MG63 (cell line): ENCODE results near the gene TYRO3. TPM values are rescaled to one million over a fixed set of nuclear protein-coding genes. Genes with fewer than 3 reads are reported as not detected.

Experiments
- DNase-seq: peaks from one replicate; pipeline ENCODE4 v3.0.0-alpha.2; 2020
- H3K27me3 ChIP-seq: fragments of 250-450 bp; sonication (Bioruptor Pico); 2 replicates; pipeline ENCODE4 v1.5.1; 2020; ENCODE audit warnings: mild to moderate bottlenecking, moderate library complexity
- H3K36me3 ChIP-seq: fragments of 250-450 bp; sonication (Bioruptor Pico); 2 replicates; pipeline ENCODE4 v1.5.1; 2020; ENCODE audit warnings: mild to moderate bottlenecking, moderate library complexity
- H3K4me3 ChIP-seq: fragments of 250-450 bp; sonication (Bioruptor Pico); 2 replicates; pipeline ENCODE4 v1.5.1; 2020; ENCODE audit warnings: mild to moderate bottlenecking, moderate library complexity
- H3K9me3 ChIP-seq: fragments of 250-450 bp; sonication (Bioruptor Pico); 2 replicates; pipeline ENCODE4 v1.5.1; 2020; ENCODE audit warnings: mild to moderate bottlenecking, moderate library complexity
- total RNA-seq: library from RNA; depleted of rRNA; stranded (reverse); fragments of >200 nt; shearing (Covaris generic); gene quantifications from 2 replicates; pipeline ENCODE4 v1.2.3, GENCODE V29; 2014; ENCODE audit warnings: low replicate concordance; rRNA removed

TYRO3 gene
- total RNA-seq, result 3.4 and 12.2 TPM in 2 replicates

DNA sequence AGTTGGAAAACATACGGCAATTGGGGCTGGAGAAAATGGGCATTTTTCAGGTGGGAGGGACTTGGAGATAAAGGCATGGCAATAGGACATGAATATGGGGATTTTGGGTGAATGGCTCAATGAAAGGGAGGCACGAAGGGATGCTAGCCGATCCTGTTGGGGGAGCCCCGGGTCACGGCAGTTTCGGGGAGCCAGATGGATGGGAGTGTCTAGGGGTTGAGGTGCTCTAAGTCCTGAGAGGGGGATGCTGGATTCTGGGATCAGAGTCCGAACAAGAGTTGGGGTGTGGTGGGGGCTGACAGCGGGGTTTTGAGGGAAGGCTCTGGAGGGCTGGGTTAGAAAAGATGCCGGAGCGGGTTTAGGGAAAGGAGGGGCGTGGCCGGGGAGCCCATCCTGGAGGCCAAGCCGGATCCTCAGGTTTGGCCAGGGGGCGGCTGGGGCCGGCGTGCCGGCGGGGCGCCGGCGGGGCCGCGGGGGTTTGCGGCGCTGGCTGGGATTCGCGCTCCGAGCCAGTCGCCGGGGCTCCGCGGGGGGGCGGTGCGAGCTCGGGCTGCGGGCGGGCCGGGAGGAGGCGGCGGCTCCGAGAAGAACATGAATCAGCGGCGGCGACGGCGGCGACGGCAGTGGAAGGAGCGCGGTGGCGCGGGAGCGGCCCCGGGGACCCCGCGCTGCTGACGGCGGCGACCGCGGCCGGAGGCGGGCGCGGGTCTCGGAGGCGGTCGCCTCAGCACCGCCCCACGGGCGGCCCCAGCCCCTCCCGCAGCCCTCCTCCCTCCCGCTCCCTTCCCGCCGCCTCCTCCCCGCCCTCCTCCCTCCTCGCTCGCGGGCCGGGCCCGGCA lies at the start of gene TYRO3:
Gene TYRO3 (plus strand): TSS at position 813 of the 839 bp plus-strand sequence. CDS start 46 bp downstream, outside the sequence.
- peak; percentile 68 for DNase-seq
- H3K4me3 ChIP-seq, result peak within 1 kb of the TSS; percentile 53
- no peaks in the 10 kb centered on the region for H3K9me3 ChIP-seq
- H3K36me3 ChIP-seq, result no peaks in the 10 kb centered on the region
- H3K27me3 ChIP-seq, result no peaks in the 10 kb centered on the region

DNA sequence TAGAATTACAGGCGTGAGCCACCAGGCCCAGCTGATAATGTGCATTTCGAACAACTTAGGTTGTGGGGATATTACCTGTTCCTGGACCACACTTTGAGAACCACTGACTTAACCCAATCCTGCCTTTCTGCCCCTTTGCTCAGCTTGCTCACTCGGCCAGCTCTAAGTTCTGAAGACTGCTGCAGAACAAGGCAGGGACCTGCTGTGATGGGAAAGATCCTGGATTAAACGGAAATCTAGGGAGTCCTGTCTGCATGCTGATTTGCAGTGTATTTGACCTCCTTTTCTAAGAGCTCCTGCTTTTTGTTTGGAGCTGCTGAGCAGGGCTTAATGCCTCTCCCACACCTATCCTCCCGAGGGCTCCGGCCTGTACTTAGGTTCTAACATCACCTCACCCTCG lies 48.3 kb upstream of the TYRO3 start:
- no peaks in the 10 kb centered on the region for H3K36me3 ChIP-seq
- no peak overlapping the region for H3K4me3 ChIP-seq
- H3K9me3 ChIP-seq, result no peaks in the 10 kb centered on the region
- DNase-seq, result no peak
- H3K27me3 ChIP-seq, result no peaks in the 10 kb centered on the region

DNA sequence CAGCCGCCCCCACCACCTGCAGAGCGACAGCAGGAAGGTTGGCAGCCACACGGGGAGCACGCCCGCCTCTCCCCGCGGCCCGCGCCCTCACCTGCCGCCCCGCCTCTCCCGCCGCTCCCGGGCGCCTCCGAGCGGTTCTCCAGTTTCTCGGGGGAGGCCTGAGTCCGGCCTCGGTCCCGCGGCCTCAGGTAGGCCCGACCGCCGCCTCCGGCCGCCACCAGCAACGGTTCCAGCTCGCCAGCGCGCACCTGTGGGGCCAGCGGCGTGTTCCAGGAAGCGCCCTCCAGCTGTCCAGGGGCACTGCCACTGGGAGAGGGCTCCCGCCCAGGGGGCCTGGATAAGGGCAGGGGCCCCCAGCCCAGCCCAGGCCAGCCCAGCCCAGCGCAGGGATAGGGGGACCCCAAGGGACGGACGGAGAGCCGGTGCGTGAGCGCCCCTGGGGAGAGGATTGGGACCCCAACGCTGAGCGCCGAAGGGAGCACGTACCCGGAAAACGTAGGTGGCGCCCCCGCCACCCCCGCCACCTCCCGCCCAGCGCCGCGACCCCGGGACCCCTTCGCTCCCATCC lies 47.6 kb upstream of the TYRO3 start:
- H3K9me3 ChIP-seq, result no peaks in the 10 kb centered on the region
- H3K36me3 ChIP-seq, result no peaks in the 10 kb centered on the region
- no peak overlapping the region for H3K4me3 ChIP-seq
- no peak for DNase-seq
- H3K27me3 ChIP-seq, result no peaks in the 10 kb centered on the region

DNA sequence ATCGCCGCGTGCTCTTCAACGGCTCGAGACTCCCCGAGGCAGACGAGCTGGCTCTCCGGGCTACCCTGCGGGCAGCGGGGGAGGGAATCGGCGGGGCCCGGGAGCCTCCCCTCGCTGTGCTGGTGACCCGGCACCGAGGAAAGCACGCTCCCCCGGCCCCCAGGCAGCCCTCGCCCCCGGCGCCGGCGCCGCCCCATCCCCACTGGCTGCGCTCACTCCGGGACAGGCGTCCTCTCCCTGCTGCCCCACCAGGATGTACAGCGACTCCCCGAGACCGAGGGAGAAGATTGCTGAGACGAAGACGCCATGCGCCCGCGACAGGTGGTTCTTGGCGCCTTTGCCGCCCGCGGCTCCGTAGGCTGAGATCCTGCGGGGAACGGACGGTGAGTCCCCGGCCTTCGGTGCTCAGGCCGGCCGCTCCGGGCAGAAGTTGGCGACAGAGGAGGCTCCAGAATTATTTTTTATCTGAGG lies 47.1 kb upstream of the TYRO3 start:
- Histone ChIP-seq H3K27me3 (no peaks in the 10 kb centered on the region), H3K9me3 (no peaks in the 10 kb centered on the region), H3K36me3 (no peaks in the 10 kb centered on the region), H3K4me3 (no peak overlapping the region)
- DNase-seq, result no peak

- Histone ChIP-seq H3K9me3 (no peaks in the 10 kb centered on the region), H3K4me3 (no peak overlapping the region), H3K36me3 (no peaks in the 10 kb centered on the region), H3K27me3 (no peaks in the 10 kb centered on the region)
- no peak for DNase-seq
Observed at GRCh38 chr15:41512512-41512939, 46.5 kb upstream of the TYRO3 start.

GRCh38 chr15:41512940-41513505 lies 46.0 kb upstream of the TYRO3 start:
- Histone ChIP-seq H3K9me3 (no peaks in the 10 kb centered on the region), H3K36me3 (peaks cover 2% of the 10 kb centered on the region; the same call in 1 of the 2 replicates)
- DNase-seq, result no peak

DNA sequence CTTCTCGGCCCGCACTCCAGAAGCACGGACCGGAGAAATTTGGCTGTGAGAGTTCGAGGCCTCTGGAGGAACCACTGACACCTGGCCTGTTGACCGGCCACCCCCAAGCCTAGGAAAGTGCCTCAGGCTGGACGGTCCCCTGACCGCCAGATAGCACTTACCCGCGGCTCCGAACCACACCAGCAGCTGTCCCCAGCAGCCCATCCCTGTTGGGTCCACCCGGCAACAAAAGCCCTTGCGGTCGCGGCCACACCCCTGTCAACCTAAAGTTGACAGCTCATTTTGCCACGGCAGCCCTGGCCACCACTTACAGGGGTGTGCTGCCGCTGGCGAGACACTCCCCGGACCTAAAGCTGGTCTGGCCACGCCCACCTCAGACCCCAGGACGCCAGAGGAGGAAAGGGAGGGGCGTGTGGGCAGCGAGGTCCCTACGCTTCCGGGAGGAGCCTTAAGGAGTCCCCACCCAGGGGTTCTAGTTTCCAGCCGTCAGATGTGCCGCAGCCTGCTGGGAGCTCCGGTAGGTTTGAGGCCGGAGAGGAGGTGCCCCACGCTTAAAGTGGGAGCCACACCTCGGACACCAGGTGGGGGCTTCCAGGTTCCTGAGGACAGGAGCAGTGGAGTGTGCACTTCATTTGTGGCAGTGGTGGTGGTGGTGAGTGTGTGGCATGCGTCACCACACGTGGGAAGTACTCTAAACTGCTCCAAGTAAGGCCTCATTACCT lies 45.3 kb upstream of the TYRO3 start, which contains the start of gene LTK:
Gene LTK (minus strand): TSS at position 322 of the 722 bp plus-strand sequence. CDS start 118 bp downstream, at position 204.
- DNase-seq, result no peak

More at GRCh38 chr15:41512940-41513505, 46.0 kb upstream of the TYRO3 start:
- no peaks in the 10 kb centered on the region for H3K27me3 ChIP-seq
- H3K4me3 ChIP-seq, result no peak overlapping the region

DNA sequence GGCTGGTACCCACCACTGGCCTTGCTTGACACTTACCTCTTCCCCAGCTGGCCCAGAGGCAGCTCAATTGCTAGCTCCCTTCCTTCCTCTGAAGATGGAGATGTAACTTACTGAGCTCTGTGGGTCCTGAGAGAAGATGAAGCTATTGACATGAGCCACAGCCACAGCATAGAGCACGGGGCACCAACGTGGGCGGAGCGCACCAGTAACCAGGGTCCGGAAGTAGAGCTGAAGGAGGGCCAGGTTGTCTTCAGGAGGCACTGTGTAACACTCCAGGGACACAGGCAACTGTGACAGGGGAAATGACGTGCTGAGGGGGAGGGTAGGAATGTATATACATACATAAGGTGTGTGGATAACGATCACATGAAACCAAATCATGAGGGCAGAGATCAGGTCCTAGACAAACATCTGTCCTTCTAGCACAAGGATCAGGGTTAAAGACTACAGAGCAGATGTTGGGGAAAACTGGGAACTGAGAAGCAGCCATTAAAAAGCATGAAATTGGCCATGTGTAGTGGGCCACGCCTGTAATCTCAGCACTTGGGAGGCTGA lies 41.0 kb upstream of the TYRO3 start:
- DNase-seq, result no peak
- Histone ChIP-seq H3K36me3 (peaks cover 2% of the 10 kb centered on the region; the same call in 1 of the 2 replicates), H3K4me3 (no peak overlapping the region), H3K27me3 (no peaks in the 10 kb centered on the region), H3K9me3 (no peaks in the 10 kb centered on the region)

More for the DNA sequence above, 45.3 kb upstream of the TYRO3 start, which contains the start of gene LTK:
- H3K27me3 ChIP-seq, result no peaks in the 10 kb centered on the region
- H3K4me3 ChIP-seq, result no peak within 1 kb of the TSS
- peaks cover 2% of the 10 kb centered on the region; the same call in 1 of the 2 replicates for H3K36me3 ChIP-seq
- H3K9me3 ChIP-seq, result no peaks in the 10 kb centered on the region

DNA sequence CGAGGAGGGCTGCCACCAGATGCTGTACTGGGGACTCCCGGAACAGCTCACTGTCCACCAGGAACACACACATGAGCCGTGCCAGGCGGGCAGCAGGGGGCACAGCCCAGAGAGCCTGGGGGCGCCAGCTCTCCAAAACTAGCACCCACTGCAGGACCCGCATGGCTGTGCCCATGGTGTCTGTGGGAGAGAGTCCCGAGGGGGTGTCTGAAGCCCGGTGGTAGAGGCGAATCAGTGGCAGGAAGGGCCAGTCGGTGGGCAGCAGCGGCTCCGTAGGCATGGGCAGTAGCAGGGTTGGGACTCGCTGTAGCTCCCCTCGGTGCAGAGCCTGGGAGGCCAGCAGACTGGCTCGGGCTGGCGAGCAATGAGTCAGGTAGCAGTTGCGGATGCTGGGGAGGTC lies 38.4 kb upstream of the TYRO3 start:
- Histone ChIP-seq H3K36me3 (peaks cover 2% of the 10 kb centered on the region; the same call in 1 of the 2 replicates), H3K9me3 (no peaks in the 10 kb centered on the region), H3K27me3 (no peaks in the 10 kb centered on the region), H3K4me3 (no peak overlapping the region)
- DNase-seq, result no peak

GRCh38 chr15:41521614-41522013 lies 37.4 kb upstream of the TYRO3 start:
- DNase-seq, result no peak
- Histone ChIP-seq H3K9me3 (no peaks in the 10 kb centered on the region), H3K4me3 (no peak overlapping the region), H3K36me3 (peaks cover 8% of the 10 kb centered on the region), H3K27me3 (no peaks in the 10 kb centered on the region)

DNA sequence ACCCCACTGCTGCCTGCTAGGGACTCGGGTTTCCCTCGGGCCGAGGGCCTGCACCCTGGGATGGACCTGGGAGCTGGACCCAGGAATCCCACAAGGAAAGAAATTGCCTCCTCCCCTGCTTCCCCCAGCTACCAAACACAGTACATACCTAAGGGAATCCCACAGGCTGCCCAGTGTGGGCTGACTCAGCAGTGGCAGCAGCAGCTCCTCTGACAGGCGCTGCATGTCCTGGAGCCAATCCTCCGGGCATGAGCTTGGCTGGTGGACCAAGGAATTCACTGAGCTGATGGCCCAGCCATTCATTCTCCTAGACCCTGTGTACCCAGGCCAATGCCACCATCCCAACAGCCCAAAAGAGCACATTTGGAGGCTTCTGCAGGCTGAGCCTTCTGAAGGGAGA lies 35.9 kb upstream of the TYRO3 start:
- DNase-seq, result peak; percentile 17
- Histone ChIP-seq H3K36me3 (peaks cover 15% of the 10 kb centered on the region), H3K27me3 (no peaks in the 10 kb centered on the region), H3K9me3 (no peaks in the 10 kb centered on the region), H3K4me3 (no peak overlapping the region)

GRCh38 chr15:41530363-41530956 lies 28.6 kb upstream of the TYRO3 start:
- DNase-seq, result no peak
- H3K9me3 ChIP-seq, result no peaks in the 10 kb centered on the region
- no peaks in the 10 kb centered on the region for H3K27me3 ChIP-seq
- H3K36me3 ChIP-seq, result peaks cover 40% of the 10 kb centered on the region
- H3K4me3 ChIP-seq, result no peak overlapping the region

DNA sequence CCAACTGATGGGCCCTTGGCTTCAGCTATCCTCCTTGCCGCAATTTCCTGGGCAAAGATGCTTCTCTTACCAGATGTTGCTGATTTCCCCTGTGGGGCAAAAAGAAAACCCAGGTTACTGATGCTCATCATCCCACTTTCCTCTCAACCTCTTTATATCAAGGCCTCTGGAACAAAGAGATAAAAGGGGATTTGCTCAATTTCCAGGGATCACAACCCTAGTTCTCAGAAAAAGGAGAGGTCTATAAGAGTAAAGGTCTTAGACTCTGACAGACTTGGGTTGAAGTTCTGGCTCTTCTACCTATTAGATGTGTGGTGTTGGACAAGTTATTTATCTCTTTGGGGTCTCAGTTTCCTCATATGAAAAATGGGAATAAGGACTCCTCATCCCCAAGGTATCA lies 23.5 kb upstream of the TYRO3 start:
- peaks cover 31% of the 10 kb centered on the region for H3K36me3 ChIP-seq
- no peaks in the 10 kb centered on the region for H3K27me3 ChIP-seq
- no peak overlapping the region for H3K4me3 ChIP-seq
- no peaks in the 10 kb centered on the region for H3K9me3 ChIP-seq
- no peak for DNase-seq

- Histone ChIP-seq H3K4me3 (no peak overlapping the region), H3K36me3 (peaks cover 31% of the 10 kb centered on the region), H3K27me3 (no peaks in the 10 kb centered on the region), H3K9me3 (no peaks in the 10 kb centered on the region)
- no peak for DNase-seq
Observed at GRCh38 chr15:41536866-41537265, 22.1 kb upstream of the TYRO3 start.

DNA sequence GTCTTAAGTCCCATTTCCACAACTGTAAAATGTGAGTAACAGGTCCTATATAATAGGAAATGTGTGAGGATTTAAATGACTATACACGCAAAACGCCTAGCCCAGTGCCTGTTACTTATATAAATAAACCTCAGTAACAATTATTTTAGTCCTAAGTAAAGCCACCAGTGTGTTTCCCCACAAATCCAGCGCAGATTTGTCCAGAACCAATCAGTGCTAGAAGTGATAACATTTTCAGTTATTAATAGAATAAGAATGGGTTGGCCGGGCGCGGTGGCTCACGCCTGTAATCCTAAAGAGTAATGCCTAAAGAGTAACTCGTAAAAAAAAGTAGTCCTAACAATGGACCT lies 15.5 kb upstream of the TYRO3 start:
- Histone ChIP-seq H3K4me3 (peak overlapping the region; percentile 93), H3K36me3 (peaks cover 6% of the 10 kb centered on the region), H3K9me3 (no peaks in the 10 kb centered on the region), H3K27me3 (no peaks in the 10 kb centered on the region)
- DNase-seq, result no peak

- peak overlapping the region; percentile 93 for H3K4me3 ChIP-seq
- peaks cover 6% of the 10 kb centered on the region for H3K36me3 ChIP-seq
- H3K27me3 ChIP-seq, result no peaks in the 10 kb centered on the region
- H3K9me3 ChIP-seq, result no peaks in the 10 kb centered on the region
- no peak for DNase-seq
Observed at GRCh38 chr15:41544650-41545015, 14.4 kb upstream of the TYRO3 start.
